Body of pancreas (tissue), 4 donors: ENCODE data around the gene DGKG. TPM values are rescaled to one million over a fixed set of nuclear protein-coding genes. Genes with fewer than 3 reads are reported as not detected.

Source experiments
- ATAC-seq: fragments of 150-250 bp; one replicate; pipeline ENCODE4 v1.9.1; 2016
- DNase-seq, 4 donors: peaks; one replicate each; pipeline ENCODE4 v3.0.0-alpha.2; 2019
- H3K27ac ChIP-seq, 4 donors: fragments of 200-600 bp; sonication (generic); 1 replicate in 3 of 4; 2 replicates in 1 of 4; pipeline versions ENCODE4 v1.5.1 to v1.6.1; 2016 to 2019; ENCODE audit warnings: mild to moderate bottlenecking in 1 of 4, mixed read lengths in 1 of 4, moderate library complexity in 1 of 4
- H3K27me3 ChIP-seq, 2 donors: fragments of 200-600 bp; sonication (generic); one replicate each; pipeline ENCODE4 v1.6.0; 2016; ENCODE audit warnings: mild to moderate bottlenecking in 1 of 2
- H3K36me3 ChIP-seq, 2 donors: fragments of 200-600 bp; sonication (generic); replicated peaks in 1 of 2; 2 replicates each; pipeline ENCODE4 v1.5.1; 2016; ENCODE audit warnings: low read depth in 2 of 2; ENCODE audit not compliant: insufficient read depth in 1 of 2
- H3K4me1 ChIP-seq: fragments of 200-600 bp; sonication (generic); one replicate; pipeline ENCODE4 v1.6.0; 2016
- H3K4me3 ChIP-seq, 2 donors: fragments of 200-600 bp; sonication (generic); 1 replicate in 1 of 2; 2 replicates in 1 of 2; pipeline ENCODE4 v1.5.1; 2016 to 2019
- H3K9me3 ChIP-seq, 3 donors: fragments of 200-600 bp; sonication (generic); 1 replicate in 2 of 3; 2 replicates in 1 of 3; pipeline ENCODE4 v1.5.1; 2016
- CTCF ChIP-seq, 7 experiments: fragments of 450-650 bp in 4 of 7; fragments of 200-600 bp in 3 of 7; sonication (generic) in 3 of 7; IDR thresholded peaks; one replicate each; pipeline ENCODE4 v1.5.1; 2016 to 2019; ENCODE audit warnings: antibody characterized with exemption in 7 of 7
- POLR2A ChIP-seq, 3 donors: fragments of 450-650 bp; IDR thresholded peaks; one replicate each; pipeline ENCODE4 v1.6.1; 2016; ENCODE audit warnings: antibody characterized with exemption in 3 of 3, mild to moderate bottlenecking in 2 of 3
- WGBS, 2 donors: methylation state at CpG; one replicate each; pipeline ENCODE4 v1.1.5; 2017; 5-methylcytosine and 5-hydroxymethylcytosine counted together
- intact Hi-C: fragments of 100-400 bp; cut with DNase I; formaldehyde crosslinking; loops from one replicate; pipeline ENCODE4 v1.15.1; 2023
- total RNA-seq, 2 donors: library from RNA; depleted of rRNA; stranded (reverse); fragments of >200 nt; gene quantifications; one replicate each; pipeline ENCODE4 v1.1.0, GENCODE V29; 2016

The DGKG gene
- total RNA-seq, 2 donors from 2014 or later = 0.78 to 16.2 TPM

DNA sequence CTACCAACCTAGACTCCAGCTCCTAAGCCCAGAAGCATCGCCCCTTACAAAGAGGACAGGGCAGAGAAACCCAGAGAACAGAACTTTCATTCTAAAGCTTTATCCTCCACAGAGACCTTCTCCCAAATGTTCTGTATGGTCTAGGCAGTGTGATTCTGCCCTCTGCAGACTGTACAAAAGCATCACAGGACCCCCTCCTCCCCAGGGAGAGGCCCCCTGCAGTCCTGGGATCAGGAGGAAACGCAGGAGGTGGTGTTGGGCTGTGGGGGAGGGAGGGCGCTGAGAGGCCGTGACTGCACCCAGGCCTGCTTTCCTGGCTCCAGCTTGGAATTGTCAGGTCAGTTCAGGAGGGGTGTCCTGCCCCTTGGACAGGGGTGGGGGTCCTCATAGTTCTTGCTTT lies 101.3 kb downstream of the DGKG start:
- intact Hi-C loops = loop anchor here (5.0 to 10.0 kb wide), 2 partner anchors 277 to 364 kb away; no protein-coding TSS in a partner anchor
- WGBS, 2 donors = 81 to 86% methylated on average over 4 of the region's 4 CpGs
- no peak overlapping the region for H3K4me3 ChIP-seq
- H3K9me3 ChIP-seq = no peaks in the 10 kb centered on the region
- peaks cover 5% of the 10 kb centered on the region for H3K4me1 ChIP-seq
- no peak overlapping the region for H3K27ac ChIP-seq
- ATAC-seq = no peak
- DNase-seq = no peak
- H3K27me3 ChIP-seq = no peaks in the 10 kb centered on the region
- TF ChIP-seq POLR2A (IDR thresholded peaks at IDR 0.05) (no peak), CTCF (IDR thresholded peaks at IDR 0.05) (no peak)
- no peaks in the 10 kb centered on the region for H3K36me3 ChIP-seq

DNA sequence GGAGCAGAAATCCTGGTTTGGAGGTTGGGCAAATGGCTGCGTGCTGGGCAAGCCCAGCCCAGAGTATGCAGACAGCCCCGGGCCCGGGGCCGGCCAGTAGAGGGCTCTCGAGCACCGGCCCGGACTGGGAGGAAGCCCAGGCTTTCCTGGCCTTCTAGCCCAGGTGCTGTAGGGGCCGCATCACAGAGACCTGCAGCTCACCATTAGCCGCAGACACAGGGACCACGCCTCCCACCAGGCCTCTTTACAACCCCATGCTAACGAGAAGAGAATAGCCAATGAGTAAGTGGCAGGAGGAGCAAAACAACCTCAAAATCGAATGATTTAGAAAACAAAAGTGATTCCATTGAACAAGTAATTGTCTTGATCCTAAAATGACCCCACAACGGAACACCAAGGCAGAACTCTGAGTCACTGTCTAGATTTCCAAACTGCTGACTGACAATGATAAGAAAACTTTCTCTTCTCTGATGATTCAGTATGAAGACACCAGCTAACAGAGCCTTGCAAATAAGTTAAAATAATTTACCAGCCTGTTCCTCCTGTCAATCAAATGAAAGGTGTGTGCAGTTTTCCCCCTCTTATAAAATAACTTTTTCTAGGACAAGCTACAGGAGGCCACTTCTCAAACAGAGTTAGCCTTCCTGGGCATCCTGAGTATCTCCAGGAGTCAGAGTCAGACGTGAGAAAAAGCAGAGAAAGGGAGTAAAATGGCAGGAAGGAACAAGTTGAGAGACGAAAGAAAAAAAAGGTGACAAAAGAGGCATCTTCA lies 102.2 kb downstream of the DGKG start:
- Histone ChIP-seq H3K4me3 (no peak overlapping the region), H3K27ac (no peak overlapping the region), H3K27me3 (no peaks in the 10 kb centered on the region), H3K36me3 (no peaks in the 10 kb centered on the region), H3K4me1 (peaks cover 7% of the 10 kb centered on the region), H3K9me3 (no peaks in the 10 kb centered on the region)
- DNase-seq (peak; percentile 81 to 85 (median 84)), ATAC-seq (peak; percentile 95)
- WGBS, 2 donors = 15 to 18% methylated on average over 15 of the region's 15 CpGs
- TF ChIP-seq POLR2A (IDR thresholded peaks at IDR 0.05) (no peak), CTCF (IDR thresholded peaks at IDR 0.05) (peak; percentile 78 to 92 (median 91))
- intact Hi-C loops = loop anchor here (5.0 to 10.0 kb wide), 2 partner anchors 278 to 365 kb away; no protein-coding TSS in a partner anchor

- no peak for TF ChIP-seq CTCF (IDR thresholded peaks at IDR 0.05)
- no peak for TF ChIP-seq POLR2A (IDR thresholded peaks at IDR 0.05)
- no peak for ATAC-seq
- Histone ChIP-seq H3K9me3 (no peaks in the 10 kb centered on the region), H3K4me3 (no peak overlapping the region), H3K4me1 (peaks cover 7% of the 10 kb centered on the region), H3K36me3 (no peaks in the 10 kb centered on the region), H3K27me3 (no peaks in the 10 kb centered on the region), H3K27ac (no peak overlapping the region)
- intact Hi-C loops = no loop called here
- no peak for DNase-seq
- 49 to 56% methylated on average over 12 of the region's 12 CpGs for WGBS, 2 donors
These were observed 103.1 kb downstream of the DGKG start for GRCh38 chr3:186258968-186259367.

- Histone ChIP-seq H3K27ac (no peak overlapping the region), H3K4me3 (no peak overlapping the region), H3K36me3 (no peaks in the 10 kb centered on the region), H3K9me3 (no peaks in the 10 kb centered on the region), H3K4me1 (peaks cover 7% of the 10 kb centered on the region), H3K27me3 (no peaks in the 10 kb centered on the region)
- no peak for TF ChIP-seq POLR2A (IDR thresholded peaks at IDR 0.05)
- TF ChIP-seq CTCF (IDR thresholded peaks at IDR 0.05) = no peak
- WGBS, 2 donors = 66 to 73% methylated on average over 6 of the region's 6 CpGs
- DNase-seq (no peak), ATAC-seq (no peak)
- intact Hi-C loops = no loop called here
These were observed 104.2 kb downstream of the DGKG start for GRCh38 chr3:186257866-186258265.
